Kidney glomerular epithelial cell (primary cell): ENCODE measurements around the gene GMEB2.
"Not testable (repeated sequence)": the region's sequence is repeated elsewhere in the genome, so short reads cannot be mapped to it uniquely, and the experiment has no call there.

Source experiments
- DNase-seq: peaks from one replicate; lab custom pipeline; 2025; lab: John Stamatoyannopoulos, UW

The GMEB2 gene, protein sequence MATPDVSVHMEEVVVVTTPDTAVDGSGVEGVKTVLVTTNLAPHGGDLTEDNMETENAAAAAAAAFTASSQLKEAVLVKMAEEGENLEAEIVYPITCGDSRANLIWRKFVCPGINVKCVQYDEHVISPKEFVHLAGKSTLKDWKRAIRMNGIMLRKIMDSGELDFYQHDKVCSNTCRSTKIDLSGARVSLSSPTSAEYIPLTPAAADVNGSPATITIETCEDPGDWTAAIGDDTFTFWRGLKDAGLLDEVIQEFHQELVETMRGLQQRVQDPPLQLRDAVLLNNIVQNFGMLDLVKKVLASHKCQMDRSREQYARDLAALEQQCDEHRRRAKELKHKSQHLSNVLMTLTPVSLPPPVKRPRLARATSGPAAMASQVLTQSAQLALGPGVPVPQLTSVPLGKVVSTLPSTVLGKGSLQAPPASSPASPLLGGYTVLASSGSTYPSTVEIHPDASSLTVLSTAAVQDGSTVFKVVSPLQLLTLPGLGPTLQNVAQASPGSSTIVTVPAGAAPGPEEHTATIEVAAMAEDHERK

DNA sequence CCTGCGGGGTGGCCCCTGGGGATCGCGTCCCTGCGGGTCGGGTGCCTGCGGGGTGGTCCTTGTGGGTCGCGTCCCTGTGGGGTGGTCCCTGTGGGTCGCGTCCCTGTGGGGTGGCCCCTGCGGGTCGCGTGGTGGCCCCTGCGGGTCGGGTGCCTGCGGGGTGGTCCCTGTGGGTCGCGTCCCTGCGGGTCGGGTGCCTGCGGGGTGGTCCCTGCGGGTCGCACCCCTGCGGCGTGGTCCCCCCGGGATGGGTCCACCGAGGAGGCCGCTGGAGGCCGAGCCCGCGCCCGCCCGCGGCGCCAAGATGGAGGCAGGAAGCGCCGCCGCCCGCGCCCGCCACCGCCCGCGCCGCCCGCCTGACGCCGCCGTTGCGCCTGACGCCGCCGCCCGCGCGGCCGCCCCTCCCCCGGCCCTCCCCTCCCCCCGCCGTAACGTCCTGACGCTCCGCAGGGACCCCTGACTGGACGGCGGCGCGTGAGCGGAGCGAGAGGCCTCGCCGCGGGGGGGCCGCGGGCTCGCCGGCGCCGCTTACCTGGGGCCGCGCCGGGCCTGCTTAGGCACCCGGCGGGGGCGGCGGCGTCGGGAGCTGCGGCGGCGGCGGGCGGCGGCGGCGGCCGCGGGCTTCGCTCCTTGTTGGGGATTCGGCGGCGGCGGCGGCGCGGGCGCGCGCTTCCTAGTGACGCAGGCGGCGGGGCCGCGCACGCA lies at the start of gene GMEB2:
Gene GMEB2 (minus strand): TSS at position 678 of the 705 bp plus-strand sequence. CDS start 7,704 bp downstream, outside the sequence.
- peak; percentile 67 for DNase-seq

DNA sequence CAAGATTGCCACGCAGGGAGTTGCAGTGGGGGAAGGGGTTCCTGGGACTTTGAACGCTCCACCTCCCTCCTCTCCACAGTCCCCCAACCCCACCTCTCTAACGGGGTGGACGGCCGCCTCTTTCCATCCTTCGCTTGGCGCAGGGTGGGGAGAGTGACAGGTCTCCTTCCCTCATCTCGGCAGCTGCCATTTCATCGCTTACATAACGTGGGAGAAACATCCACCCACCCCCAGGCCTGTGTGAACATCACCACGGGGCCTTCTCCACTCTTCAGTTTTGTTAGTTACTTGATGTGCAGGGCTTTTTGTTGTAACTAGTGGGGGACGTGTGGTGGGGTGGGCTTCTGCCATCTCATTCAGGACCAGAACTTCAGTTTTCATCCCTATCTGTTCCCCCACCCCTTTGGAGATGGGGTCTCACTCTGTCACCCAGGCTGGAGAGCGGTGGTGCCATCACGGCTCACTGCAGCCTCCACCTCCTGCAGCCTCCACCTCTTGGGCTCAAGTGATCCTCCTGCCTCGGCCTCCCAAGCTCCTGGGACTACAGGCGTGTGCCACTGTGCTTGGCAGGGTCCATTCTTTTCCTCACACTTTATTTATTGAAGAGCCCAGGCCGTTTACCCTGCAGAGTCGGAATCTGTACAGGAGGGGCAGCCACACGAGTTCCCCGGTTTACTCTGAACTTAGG lies 48.9 kb upstream of the GMEB2 start:
- DNase-seq = no peak

DNA sequence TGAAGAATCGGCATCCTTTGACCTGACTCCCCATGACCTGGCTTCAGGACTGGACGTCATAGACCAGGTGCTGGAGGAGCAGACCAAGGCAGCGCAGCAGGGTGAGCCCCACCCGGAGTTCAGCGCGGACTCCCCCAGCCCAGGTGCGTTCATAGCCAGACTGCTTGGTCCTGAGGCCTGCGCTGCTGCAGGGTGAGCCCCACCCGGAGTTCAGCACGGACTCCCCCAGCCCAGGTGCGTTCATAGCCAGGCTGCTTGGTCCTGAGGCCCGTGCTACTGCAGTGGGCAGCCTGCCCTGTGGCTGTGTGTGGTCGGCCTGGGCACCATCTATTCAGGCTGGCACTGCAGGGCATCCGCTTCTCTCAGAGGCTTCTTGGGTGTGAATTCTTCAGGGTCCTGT lies 47.0 kb upstream of the GMEB2 start:
- no peak for DNase-seq

DNA sequence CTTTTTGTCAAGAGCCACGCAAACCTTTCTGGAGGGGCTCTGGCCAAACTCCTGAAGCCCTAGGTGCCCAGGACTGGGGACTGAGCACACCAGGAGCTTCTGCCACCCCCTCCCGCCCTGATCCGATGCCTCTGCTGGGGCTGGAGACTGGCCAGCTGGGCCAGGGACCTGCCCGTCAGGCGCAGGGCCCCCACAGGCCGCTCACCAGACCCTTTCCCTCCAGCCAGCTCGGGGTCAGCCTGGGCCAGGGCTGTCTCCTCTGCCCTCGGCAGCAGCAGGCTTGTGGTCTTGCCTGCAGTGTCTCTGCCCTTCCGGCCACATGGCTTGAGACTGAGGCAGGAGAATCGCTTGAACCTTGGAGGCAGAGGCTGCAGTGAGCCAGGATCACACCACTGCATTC lies 45.8 kb upstream of the GMEB2 start:
- DNase-seq = no peak

DNA sequence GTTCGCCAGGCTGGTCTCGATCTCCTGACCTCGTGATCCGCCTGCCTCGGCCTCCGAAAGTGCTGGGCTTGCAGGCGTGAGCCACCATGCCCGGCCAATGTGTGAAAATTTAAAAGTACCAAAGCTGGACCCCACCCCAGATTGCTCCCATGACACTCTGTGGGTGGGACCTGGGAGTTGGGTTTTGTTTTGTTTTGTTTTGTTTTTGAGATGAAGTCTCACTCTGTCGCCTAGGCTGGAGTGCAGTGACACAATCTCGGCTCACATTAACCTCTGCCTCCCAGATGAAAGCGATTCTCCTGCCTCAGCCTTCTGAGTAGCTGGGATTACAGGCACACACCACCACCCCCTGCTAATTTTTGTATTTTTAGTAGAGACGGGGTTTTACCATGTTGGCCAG lies 44.8 kb upstream of the GMEB2 start:
- not testable (repeated sequence) for DNase-seq

DNA sequence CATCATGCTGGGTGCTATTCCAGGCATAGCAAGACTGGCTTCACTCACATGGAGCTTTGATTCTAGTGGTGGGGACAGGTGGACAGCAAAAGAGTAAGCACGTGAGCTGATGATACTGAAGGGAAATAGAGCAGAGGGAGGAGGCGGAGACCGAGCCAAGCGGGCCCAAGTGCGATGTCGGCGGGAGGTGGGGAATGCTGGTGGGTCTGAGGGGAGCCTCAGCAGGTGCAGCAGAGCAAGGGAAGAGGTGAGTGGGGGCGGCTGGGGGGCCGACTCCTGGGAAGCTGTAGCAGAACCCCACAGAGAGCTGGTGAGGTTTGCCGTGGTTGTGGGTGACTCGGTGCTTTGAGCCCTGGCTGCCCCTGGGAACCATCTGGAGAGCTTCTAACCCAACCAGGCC lies 41.5 kb upstream of the GMEB2 start:
- DNase-seq = no peak

DNA sequence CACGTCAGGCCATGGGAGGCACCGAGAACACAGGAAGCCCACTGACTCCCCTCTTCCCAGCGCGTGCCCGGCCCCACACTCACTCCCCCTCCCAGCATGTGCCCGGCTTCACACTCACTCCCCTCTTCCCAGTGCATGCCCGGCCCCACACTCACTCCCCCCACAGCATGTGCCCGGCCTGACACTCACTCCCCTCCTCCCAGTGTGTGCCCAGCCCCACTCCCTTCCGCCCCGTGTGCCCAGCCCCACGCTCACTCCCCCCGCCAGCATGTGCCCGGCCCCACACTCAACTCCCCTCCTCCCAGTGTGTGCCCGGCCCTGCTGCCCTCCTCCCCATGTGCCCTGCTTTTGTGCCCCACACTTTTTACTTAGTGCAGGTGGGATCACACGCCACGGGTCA lies 41.0 kb upstream of the GMEB2 start:
- no peak for DNase-seq

DNA sequence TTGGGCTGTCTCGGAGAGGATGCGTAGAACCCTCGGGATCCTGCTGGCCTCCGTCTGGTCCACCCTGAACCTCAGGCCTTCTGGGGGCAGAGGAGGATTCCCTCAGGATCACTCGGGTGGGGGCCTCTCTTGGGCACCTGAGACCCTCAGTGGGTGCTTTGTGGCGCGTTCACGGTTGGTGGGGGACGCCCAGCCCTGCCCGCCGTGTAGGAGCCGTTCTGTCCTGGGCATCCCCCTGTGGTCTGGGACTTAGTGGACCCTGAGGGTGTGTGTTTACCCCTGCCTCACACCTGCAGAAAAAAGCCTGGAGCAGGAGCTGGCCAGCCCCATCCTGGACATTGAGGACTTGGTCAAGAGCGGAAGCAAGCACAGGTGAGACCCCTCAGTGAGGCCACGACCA lies 38.8 kb upstream of the GMEB2 start:
- no peak for DNase-seq

DNA sequence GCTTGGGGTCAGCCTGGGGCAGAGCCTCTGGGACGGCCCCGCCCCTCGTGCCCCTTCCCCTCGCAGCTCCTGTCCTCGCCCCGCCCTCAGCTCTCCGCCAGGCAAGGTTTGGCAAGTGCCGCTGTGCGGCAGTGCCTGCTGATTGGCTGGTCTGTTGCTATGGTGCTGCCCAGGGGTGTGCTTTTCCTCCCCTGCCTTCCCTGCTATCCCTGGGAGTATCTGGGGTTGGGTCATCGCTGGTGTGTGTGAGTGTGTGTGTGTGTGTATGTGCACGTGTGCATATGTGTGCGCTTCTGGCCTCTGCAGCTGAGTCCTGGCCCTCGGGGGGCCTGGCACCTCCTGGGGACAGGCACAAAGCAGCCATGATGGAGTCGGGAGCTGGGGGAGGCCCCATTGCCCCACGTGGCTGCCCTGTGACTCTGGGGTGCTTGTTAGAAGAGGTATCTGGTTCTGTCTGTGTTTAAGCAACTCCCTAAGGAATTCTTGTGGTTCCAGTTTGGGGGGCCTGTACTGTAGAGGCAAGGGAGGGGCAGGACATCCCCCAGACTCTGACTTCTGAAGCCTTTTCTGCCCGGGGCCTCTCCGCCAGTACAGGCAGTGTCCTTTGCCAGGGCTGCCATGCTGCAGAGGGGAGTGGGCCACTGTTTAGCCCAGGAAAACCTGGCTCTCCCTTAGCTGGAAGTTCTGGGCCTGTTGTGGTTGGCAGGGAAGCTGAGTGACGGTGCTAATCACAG lies 38.1 kb upstream of the GMEB2 start:
- no peak for DNase-seq

DNA sequence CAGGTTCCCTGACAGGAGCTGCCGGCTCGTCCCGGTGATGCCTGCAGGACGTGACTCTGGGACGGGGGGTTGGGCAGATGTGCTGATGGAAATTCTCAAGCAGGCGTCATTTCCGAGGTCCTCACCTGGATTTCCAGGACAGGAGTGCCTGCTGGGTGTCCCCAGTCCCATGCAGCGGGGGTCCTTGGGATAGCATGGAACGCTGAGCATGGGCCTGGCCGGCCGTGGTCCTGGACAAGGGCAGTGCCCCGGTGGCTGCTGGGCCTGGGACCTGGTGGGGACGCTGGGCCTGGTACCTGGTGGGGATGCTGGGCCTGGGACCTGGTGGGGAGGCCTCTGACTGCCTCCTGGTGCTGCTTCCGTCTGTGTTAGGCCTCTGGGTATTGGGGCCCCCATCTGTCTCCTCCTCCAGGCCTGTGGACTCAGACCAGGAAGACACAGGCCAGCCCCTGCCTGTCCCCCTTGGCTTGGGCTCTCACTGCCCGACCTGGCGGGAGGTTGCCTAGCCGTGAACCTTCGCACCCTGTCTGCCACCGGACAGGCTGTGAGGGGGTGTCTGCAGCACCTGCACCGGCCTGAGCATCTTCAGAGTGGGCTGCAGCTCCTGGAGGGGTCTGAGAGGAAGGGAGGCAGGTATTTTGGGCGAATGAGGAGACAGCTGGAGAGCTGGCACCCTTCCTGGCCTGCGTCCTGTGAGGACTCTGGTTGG lies 37.4 kb upstream of the GMEB2 start:
- no peak for DNase-seq

DNA sequence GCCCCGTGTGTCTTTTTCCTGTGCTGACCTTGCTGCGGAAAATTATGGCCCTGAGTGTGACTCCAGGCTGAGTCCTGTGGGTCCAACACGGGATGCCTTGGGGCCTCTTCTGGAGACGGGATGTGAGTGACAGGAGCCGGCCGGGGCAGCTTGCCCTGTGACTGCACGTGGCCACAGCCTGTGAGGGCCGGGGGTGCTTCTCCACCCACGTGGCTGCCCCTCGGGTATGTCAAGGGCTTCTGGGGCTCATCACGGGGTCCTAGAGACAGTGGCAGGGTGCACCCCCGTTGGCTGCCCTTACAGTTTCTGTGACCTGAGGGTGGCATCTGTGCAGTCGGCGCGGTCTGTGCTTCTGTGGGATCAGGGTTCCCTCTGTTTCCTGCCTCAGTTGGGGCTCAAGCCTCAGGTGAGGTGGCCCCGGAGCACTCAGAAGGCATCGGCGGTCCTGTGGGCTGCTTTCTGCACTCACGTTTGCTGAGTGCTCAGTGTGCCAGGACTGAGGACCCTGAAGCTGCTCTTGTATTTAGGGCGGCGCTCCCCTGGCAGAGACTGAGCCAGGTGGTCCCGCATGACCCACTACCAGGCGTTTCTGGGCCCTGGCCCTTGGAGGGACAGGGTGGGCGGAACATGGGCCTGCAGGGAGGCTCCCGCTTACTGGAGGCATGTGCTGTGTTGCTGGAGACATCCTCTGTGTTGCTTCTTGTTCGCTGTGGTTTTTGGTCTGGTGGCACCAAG lies 36.6 kb upstream of the GMEB2 start:
- no peak for DNase-seq

DNA sequence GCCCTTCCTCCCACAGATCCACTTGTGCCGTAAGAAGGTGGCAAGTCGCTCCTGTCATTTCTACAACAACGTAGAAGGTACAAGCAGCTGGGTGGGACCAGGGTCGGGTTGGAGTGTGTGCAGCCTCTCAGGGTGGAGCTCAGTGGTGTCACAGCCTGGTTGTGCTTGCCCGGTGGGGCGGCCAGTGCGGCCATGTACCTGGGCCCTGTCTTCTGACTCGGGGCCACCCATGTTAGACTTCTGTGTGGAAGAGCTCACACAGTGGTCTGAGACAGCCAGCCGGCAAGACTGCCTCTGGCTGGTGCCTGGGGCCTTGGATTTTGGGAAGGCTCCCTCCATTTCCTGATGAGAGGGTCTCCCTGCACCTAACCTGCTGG lies 35.9 kb upstream of the GMEB2 start:
- no peak for DNase-seq

DNA sequence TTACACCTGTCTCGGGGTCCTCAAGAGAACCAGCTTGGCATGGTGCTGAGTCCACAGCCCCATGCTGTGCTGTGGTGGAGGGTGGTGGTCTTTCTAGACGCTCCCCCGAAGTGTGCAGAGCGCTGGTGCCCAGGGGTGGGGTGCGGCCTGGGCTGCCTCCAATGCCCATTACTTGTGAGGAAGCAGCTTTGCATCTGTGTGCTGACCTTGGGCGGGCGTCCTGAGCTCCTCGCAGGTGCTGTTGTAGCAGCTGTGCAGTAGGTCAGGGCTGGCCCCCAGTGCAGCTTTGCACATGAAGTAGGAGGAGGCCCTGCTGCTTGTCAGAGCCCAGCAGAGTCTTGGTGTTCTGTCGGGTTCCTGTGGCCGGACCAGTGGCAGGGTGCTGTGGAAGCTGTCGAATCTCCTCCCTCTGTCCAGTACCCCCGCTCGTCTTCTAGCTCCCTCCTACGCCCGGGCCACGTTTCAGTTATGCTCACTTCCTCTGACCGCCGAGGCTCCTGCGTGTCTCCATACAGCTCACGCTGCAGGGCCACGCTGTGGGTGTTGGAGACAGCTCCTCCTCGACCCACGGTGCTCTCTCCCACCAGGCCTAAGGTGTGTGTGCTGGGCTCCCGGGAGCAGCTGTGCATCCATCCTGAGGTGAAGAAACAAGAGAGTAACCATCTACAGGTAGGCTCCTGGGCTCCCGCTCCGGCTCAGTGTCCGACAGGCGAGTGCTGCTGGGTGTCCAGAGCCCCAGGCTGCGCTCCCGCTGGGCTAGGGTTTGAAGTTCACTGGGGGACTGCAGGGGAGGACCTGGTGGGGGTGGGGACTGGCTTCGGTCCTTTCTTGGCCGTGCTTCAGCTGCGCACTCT lies 35.3 kb upstream of the GMEB2 start:
- no peak for DNase-seq

DNA sequence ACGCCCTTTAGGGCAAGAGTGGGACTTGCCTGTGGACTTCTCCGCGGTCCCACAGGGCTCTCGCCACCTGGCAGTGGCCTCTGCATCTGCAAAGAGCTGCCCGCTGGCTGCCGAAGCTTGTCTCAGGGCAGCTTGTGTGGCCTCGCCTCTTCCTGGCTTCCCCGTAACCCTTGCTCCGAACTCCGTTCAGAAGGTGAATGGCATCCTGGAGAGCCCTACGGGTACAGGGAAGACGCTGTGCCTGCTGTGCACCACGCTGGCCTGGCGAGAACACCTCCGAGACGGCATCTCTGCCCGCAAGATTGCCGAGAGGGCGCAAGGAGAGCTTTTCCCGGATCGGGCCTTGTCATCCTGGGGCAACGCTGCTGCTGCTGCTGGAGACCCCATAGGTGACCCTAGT lies 34.2 kb upstream of the GMEB2 start:
- no peak for DNase-seq

DNA sequence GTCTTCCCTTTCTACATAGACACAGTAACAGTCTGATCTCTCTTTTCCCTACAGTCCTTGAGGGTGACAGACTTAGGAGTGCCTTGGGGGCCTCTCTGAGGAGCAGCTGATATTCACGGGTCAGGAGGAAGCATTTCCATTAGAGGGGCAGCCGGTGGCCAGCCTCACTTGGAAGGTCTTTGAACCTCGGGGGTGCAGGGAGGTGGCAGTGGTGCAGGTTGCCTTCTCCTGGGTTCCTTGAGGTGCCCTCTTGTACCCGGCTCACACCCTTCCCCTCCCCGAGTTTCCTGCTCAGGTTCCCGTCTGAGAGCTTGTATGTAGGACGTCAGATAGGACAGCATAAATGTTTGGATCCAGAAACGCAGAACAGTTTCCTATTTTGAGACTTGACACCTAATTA lies 33.7 kb upstream of the GMEB2 start:
- no peak for DNase-seq

DNA sequence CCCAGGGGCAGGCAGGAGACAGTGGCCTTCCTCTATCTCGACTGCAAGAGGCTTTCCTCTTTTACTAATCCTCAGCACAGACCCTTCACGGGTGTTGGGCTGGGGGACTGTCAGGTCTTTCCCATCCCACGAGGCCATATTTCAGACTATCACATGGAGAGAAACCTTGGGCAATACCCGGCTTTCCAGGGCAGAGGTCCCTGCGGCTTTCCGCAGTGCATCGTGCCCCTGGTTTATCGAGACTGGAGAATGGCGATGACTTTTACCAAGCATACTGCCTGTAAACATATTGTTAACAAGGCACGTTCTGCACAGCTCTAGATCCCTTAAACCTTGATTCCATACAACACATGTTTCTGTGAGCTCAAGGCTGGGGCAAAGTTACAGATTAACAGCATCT lies 33.3 kb upstream of the GMEB2 start:
- not testable (repeated sequence) for DNase-seq

DNA sequence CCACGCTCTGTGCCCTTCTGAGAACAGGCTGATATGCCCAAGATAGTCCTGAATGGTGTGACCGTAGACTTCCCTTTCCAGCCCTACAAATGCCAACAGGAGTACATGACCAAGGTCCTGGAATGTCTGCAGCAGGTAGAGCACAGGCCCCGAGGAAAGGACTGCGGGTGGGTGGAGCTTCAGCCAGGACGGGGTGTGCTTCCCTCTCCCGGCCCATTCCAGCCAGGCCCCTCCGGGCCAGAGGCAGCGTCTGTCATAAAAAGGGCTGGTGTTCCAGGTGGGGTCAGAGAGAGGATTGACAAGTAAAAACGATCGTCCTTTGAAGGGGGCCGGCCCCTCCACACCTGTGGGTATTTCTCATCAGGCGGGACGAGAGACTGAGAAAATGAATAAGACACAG lies 32.5 kb upstream of the GMEB2 start:
- no peak for DNase-seq

DNA sequence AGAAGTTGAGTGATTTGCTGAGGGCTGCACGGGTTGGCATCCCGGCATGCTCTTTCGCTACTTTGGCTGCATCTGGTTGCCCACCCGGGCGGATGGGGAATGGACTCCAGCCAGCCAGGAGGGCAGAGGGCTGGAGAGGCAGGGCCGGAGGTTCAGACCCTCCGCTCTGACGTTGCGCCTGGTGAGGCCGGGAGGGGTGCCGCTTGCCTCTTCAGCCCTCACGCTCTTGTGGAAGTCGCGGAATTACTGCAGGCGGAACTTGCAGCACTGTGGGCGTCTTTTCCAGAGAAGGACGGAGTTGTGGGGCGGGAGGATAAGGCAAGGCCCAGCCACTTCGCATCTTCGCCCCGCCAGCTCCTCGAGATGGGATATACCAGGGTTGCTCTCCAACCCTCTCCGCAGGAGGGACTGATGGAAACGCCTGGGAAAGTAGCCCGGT lies 31.9 kb upstream of the GMEB2 start:
- no peak for DNase-seq

DNA sequence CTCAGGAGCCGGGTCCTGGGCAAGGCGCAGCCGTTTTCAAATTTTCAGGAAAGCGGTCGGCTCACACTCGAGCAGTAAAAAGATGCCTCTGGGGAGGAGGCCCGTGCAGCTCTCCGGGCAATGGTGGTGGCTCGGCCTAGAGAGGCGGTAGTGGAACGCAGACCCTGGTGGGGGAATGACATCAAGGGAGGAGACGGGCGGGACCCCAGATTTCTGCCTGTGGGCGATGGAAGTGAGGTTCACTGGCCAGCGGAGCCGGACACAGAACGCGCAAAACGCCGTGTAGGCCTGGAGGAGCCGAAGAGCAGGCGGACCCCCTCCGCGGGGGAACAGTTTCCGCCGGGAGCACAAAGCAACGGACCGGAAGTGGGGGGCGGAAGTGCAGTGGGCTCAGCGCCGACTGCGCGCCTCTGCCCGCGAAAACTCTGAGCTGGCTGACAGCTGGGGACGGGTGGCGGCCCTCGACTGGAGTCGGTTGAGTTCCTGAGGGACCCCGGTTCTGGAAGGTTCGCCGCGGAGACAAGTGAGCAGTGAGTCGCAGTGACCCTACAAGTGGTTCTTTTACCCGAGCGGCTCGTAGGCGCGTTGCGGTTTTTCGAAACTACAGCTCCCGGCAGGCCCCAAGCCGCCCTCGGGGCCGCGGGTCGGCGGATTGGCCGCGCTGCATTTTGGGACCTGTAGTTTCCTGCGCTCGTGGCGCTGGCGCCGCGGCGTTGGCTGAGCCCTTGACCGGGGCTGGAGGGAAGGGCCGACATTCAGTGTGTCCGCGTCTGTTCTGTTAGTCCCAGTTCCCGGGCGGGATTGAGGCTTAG lies 31.2 kb upstream of the GMEB2 start, which contains the start of gene RTEL1:
Gene RTEL1 (plus strand): TSS at position 376 of the 812 bp plus-strand sequence. CDS start 1,091 bp downstream, outside the sequence.
- DNase-seq = peak; percentile 92
